ENCODE measurements around the gene CACNG4.

The CACNG4 gene

GRCh38 chr17:66935717-66936116 is 28.8 kb upstream of the CACNG4 start:
- no peaks in the 10 kb centered on the region for H3K4me1 Mint-ChIP-seq (ENCODE audit: low read depth)
- peaks cover 20% of the 10 kb centered on the region for H3K9me3 Mint-ChIP-seq
- no peaks in the 10 kb centered on the region for H3K36me3 Mint-ChIP-seq (ENCODE audit: low read depth)
- H3K27ac Mint-ChIP-seq: no peak overlapping the region
- H3K27me3 Mint-ChIP-seq: peaks cover 1% of the 10 kb centered on the region
- intact Hi-C loops (cut with micrococcal nuclease): no loop called here
- no peak overlapping the region for H3K4me3 Mint-ChIP-seq

- H3K27ac Mint-ChIP-seq: no peak overlapping the region
- H3K4me1 Mint-ChIP-seq (ENCODE audit: low read depth): no peaks in the 10 kb centered on the region
- H3K4me3 Mint-ChIP-seq: no peak overlapping the region
- H3K9me3 Mint-ChIP-seq: peaks cover 20% of the 10 kb centered on the region
- intact Hi-C loops (cut with micrococcal nuclease): no loop called here
- H3K27me3 Mint-ChIP-seq: peaks cover 7% of the 10 kb centered on the region
- no peaks in the 10 kb centered on the region for H3K36me3 Mint-ChIP-seq (ENCODE audit: low read depth)
Measured at GRCh38 chr17:66938656-66939055, 25.9 kb upstream of the CACNG4 start.

DNA sequence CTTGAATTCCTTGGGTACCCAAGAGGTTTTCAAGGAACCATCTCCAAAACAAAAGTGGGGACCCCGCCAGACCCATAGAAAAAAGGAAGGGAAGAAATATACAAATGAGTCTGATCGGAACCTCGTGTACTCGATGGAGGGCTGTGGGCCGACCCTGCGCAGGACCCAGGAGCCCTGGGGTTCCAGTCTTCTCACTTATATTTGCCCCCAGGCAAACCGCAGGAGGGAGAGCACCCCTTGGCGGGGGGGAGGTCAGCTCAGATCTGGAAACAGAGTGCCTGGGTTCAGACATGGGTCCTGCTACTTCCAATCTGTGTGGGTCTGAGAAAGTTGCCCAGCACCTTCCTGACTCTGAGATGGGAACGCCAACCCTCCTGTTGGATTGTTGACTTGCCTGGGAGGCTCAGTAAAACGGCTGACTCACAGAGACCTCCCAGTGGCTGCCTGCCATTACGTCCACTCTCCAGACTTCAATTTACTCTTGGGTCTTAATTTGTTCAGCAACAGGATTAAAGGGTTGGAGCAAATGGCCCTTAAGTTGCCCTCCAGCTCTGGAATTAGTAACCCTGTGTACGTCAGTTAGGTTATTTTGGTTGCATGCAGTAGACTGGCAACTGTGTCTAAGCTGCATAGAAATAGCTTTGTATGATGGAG is 24.9 kb upstream of the CACNG4 start:
- H3K4me1 Mint-ChIP-seq (ENCODE audit: low read depth): no peaks in the 10 kb centered on the region
- peaks cover 20% of the 10 kb centered on the region for H3K9me3 Mint-ChIP-seq
- H3K27me3 Mint-ChIP-seq: peaks cover 13% of the 10 kb centered on the region
- H3K36me3 Mint-ChIP-seq (ENCODE audit: low read depth): no peaks in the 10 kb centered on the region
- intact Hi-C loops (cut with micrococcal nuclease): no loop called here
- no peak overlapping the region for H3K4me3 Mint-ChIP-seq
- no peak overlapping the region for H3K27ac Mint-ChIP-seq

GRCh38 chr17:66941249-66941648 is 23.3 kb upstream of the CACNG4 start:
- Mint-ChIP-seq H3K27ac (no peak overlapping the region), H3K27me3 (peaks cover 29% of the 10 kb centered on the region), H3K4me3 (no peak overlapping the region), H3K36me3 (ENCODE audit: low read depth) (no peaks in the 10 kb centered on the region), H3K4me1 (ENCODE audit: low read depth) (peaks cover 8% of the 10 kb centered on the region), H3K9me3 (peaks cover 20% of the 10 kb centered on the region)
- intact Hi-C loops (cut with micrococcal nuclease): no loop called here

GRCh38 chr17:66941773-66942450 is 22.6 kb upstream of the CACNG4 start:
- Mint-ChIP-seq H3K27me3 (peaks cover 35% of the 10 kb centered on the region), H3K9me3 (peaks cover 20% of the 10 kb centered on the region), H3K4me3 (no peak overlapping the region), H3K36me3 (ENCODE audit: low read depth) (no peaks in the 10 kb centered on the region), H3K4me1 (ENCODE audit: low read depth) (peaks cover 13% of the 10 kb centered on the region), H3K27ac (no peak overlapping the region)
- intact Hi-C loops (cut with micrococcal nuclease): no loop called here

- Mint-ChIP-seq H3K27me3 (peaks cover 35% of the 10 kb centered on the region), H3K9me3 (peaks cover 12% of the 10 kb centered on the region), H3K4me3 (no peak overlapping the region)
Measured at GRCh38 chr17:66942451-66943264, 21.8 kb upstream of the CACNG4 start.

GRCh38 chr17:66943484-66943883 is 21.0 kb upstream of the CACNG4 start:
- intact Hi-C loops (cut with micrococcal nuclease): no loop called here
- Mint-ChIP-seq H3K9me3 (peaks cover 4% of the 10 kb centered on the region), H3K4me1 (ENCODE audit: low read depth) (peaks cover 13% of the 10 kb centered on the region), H3K4me3 (no peak overlapping the region), H3K27ac (no peak overlapping the region), H3K36me3 (ENCODE audit: low read depth) (no peaks in the 10 kb centered on the region), H3K27me3 (peaks cover 35% of the 10 kb centered on the region)

More at GRCh38 chr17:66942451-66943264, 21.8 kb upstream of the CACNG4 start:
- Mint-ChIP-seq H3K36me3 (ENCODE audit: low read depth) (no peaks in the 10 kb centered on the region), H3K27ac (no peak overlapping the region), H3K4me1 (ENCODE audit: low read depth) (peaks cover 13% of the 10 kb centered on the region)
- intact Hi-C loops (cut with micrococcal nuclease): no loop called here

GRCh38 chr17:66944351-66945146 is 20.0 kb upstream of the CACNG4 start:
- no peaks in the 10 kb centered on the region for H3K36me3 Mint-ChIP-seq (ENCODE audit: low read depth)
- no peaks in the 10 kb centered on the region for H3K9me3 Mint-ChIP-seq
- no peak overlapping the region for H3K27ac Mint-ChIP-seq
- H3K4me3 Mint-ChIP-seq: no peak overlapping the region
- peaks cover 35% of the 10 kb centered on the region for H3K27me3 Mint-ChIP-seq
- intact Hi-C loops (cut with micrococcal nuclease): no loop called here
- H3K4me1 Mint-ChIP-seq (ENCODE audit: low read depth): peaks cover 13% of the 10 kb centered on the region

DNA sequence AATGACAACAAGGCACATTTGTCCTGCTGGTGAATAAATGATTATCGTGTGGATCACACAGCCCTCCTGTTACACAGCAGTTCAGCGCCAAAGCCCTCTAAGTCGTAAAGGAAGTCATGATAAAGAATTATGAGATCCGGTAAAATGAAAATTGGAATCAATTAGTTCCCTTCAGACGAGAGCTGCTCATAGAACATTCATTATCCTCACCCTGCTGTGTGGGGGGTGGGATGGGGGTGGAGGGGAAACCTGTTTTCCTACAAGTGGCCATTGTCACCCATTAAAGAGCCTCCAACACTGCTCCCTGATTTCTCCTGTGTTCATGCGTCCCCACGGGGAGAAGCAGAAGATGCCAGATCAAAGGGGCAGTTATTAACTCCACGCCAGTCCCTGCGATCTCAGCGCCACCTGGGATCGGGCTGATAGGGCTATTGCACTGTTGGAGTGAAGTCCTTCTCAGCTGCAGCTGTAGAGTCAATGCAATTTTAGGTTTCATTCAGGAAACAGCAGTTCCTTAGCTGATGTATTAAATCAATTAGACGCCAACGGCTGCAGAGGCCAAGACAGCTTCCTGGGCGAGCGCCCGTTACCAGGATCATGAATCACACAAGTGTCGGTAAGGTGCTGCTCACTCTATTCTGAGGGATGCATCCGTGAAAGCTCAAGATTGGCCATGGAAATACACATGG is 19.2 kb upstream of the CACNG4 start:
- H3K9me3 Mint-ChIP-seq: no peaks in the 10 kb centered on the region
- H3K4me1 Mint-ChIP-seq (ENCODE audit: low read depth): peaks cover 13% of the 10 kb centered on the region
- no peaks in the 10 kb centered on the region for H3K36me3 Mint-ChIP-seq (ENCODE audit: low read depth)
- H3K4me3 Mint-ChIP-seq: no peak overlapping the region
- H3K27ac Mint-ChIP-seq: no peak overlapping the region
- intact Hi-C loops (cut with micrococcal nuclease): no loop called here
- H3K27me3 Mint-ChIP-seq: peaks cover 35% of the 10 kb centered on the region

DNA sequence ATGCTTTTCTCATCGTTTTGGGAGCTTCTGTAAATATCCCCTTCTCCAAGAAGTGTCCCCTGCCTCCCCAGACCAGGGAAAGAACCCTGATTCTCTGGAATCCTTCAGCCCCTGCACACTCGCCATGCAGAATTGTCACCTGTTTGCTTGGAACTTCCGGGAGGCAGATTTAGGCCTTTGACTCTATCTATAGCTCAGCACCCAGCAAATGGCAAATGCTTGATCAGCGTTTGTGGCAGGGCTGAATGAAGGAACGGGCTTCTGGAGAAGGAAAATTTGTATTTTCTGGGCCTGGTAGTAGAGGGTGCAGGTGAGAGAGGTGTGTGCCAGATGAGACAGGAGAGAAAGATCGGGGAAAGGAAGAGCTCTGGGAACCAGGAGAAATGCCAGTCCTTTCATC is 18.3 kb upstream of the CACNG4 start:
- Mint-ChIP-seq H3K27me3 (peaks cover 39% of the 10 kb centered on the region), H3K4me3 (no peak overlapping the region), H3K36me3 (ENCODE audit: low read depth) (no peaks in the 10 kb centered on the region), H3K4me1 (ENCODE audit: low read depth) (peaks cover 21% of the 10 kb centered on the region), H3K9me3 (no peaks in the 10 kb centered on the region), H3K27ac (no peak overlapping the region)
- intact Hi-C loops (cut with micrococcal nuclease): no loop called here

DNA sequence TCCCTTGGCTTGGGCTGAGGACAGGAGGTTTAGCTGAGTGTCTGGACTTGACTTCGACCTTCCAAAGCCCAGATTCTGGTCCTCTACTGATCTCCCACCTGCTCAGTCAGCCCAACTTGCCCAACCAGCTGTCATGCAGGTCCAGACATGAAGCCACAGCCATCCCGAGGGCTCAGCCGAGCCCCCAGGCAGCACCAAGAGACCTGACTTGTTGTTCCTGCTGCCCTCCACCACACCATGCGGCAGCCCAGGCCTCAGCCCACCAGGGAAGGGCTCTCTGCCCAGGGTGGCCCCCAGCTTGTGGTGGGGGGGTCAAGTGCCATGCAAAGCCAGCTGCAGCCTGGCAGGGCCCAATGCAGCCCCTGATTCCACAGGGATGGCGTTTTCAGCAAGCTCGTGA is 17.2 kb upstream of the CACNG4 start:
- H3K27ac Mint-ChIP-seq: no peak overlapping the region
- peaks cover 37% of the 10 kb centered on the region for H3K27me3 Mint-ChIP-seq
- no peak overlapping the region for H3K4me3 Mint-ChIP-seq
- intact Hi-C loops (cut with micrococcal nuclease): no loop called here
- H3K4me1 Mint-ChIP-seq (ENCODE audit: low read depth): peaks cover 21% of the 10 kb centered on the region
- no peaks in the 10 kb centered on the region for H3K9me3 Mint-ChIP-seq
- no peaks in the 10 kb centered on the region for H3K36me3 Mint-ChIP-seq (ENCODE audit: low read depth)

- no peak overlapping the region for H3K4me3 Mint-ChIP-seq
- no peaks in the 10 kb centered on the region for H3K36me3 Mint-ChIP-seq (ENCODE audit: low read depth)
- H3K9me3 Mint-ChIP-seq: no peaks in the 10 kb centered on the region
- H3K27me3 Mint-ChIP-seq: peaks cover 35% of the 10 kb centered on the region
- intact Hi-C loops (cut with micrococcal nuclease): no loop called here
- H3K4me1 Mint-ChIP-seq (ENCODE audit: low read depth): peaks cover 21% of the 10 kb centered on the region
- no peak overlapping the region for H3K27ac Mint-ChIP-seq
Measured at GRCh38 chr17:66948061-66948750, 16.3 kb upstream of the CACNG4 start.

GRCh38 chr17:66949501-66949900 is 15.0 kb upstream of the CACNG4 start:
- no peaks in the 10 kb centered on the region for H3K36me3 Mint-ChIP-seq (ENCODE audit: low read depth)
- H3K27me3 Mint-ChIP-seq: peaks cover 29% of the 10 kb centered on the region
- H3K4me1 Mint-ChIP-seq (ENCODE audit: low read depth): peaks cover 21% of the 10 kb centered on the region
- H3K4me3 Mint-ChIP-seq: no peak overlapping the region
- H3K9me3 Mint-ChIP-seq: no peaks in the 10 kb centered on the region
- H3K27ac Mint-ChIP-seq: no peak overlapping the region
- intact Hi-C loops (cut with micrococcal nuclease): no loop called here

Measured in dendritic cell treated with granulocyte-macrophage colony-stimulating factor and Interleukin-4, amounts not matched to agents 40 ng/mL and 50 ng/mL, for 4 days (primary cell).